HG03571 (cell line): ENCODE data around the gene WHRN.

Experiments
- ATAC-seq: cut with Tn5 transposase; IDR thresholded peaks from one replicate; pipeline ENCODE4 v1.9.1; 2021; ENCODE audit not compliant: unreplicated experiment

WHRN gene

DNA sequence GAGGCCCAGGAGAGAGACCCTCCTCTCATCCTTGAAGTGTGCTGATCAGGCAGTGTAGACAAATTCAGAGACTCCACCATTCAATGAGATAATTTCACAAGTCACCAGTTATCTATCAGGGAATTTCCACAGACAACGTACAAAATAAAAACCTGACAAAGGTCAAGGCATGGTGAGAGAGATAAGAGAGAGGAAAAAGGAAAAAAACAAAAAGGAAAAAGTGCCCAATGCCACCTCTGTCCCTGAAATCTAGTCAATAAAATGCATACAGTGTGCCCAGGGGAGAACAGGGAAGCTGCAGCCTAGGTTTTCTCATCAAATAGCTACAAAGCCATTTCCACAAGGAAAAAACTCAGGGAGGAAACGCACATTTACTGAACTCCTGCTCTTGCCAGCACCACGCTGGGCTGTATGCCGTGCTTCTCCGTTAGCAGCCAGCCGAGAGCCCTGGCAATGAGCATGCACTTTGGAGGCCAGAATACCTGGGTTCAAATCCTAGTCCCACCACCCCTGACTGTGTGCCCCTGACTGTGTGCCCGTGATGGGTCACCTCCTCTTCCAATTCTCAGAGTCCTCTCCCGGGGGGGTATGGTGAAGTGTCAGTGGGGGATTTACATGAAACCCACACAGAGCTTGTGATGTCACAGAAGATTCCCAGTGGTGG, 11.6 kb downstream of the WHRN start:
- ATAC-seq: no peak

DNA sequence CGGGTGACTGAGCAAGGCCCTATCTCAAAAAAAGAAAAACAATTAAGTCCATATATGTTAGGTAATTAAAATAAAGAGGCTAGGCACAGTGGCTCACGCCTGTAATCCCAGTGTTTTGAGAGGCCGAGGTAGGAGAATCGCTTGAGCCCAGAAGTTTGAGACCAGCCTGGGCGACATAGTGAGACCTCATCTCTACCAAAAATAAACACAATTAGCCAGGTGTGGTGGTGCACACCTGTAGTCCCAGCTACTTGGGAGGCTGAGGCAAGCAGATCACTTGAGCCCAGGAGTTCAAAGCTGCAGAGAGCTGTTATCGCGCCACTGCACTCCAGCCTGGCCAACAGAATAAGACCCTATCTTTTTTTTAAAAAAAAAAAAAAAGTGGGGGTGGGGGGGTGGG, 12.3 kb downstream of the WHRN start:
- no peak for ATAC-seq

GRCh38 chr9:114491430-114492003, 13.8 kb downstream of the WHRN start:
- ATAC-seq: no peak

- no peak for ATAC-seq
These were observed 15.3 kb downstream of the WHRN start for GRCh38 chr9:114489928-114490327.

DNA sequence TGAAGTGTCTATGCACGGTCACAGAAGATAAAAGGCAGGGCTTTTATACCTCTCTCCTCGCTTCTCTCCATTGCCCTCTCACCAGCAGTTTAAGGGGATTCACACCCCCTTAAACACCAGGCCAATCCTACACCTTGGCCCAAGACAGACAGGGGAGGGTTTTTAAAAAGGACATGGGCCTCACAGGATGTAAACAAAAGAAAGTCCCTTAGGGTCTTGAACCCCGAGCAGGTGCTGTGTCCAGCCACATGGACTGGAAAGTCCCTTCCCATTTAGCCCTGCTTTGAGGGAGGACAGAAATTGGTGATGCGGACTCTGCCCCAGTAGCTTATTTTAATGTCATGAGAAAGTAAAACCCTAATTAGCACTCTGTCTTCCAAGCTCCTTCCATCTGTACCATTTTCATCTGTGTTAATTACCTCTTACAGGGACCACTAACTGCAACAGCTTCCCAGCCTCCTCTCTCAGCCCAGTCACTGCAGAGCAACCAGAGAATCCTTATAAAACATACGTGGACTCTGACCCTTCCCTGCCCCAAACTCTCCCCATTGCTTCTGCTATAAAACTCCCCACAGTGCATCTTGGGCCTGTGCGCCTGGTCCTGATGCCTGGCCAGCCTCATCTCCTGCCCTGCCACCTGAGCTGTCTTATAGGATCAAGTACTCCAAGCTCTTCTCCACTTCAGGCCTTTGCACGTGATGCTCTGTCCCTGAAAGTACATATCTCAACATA, 16.7 kb downstream of the WHRN start:
- no peak for ATAC-seq

DNA sequence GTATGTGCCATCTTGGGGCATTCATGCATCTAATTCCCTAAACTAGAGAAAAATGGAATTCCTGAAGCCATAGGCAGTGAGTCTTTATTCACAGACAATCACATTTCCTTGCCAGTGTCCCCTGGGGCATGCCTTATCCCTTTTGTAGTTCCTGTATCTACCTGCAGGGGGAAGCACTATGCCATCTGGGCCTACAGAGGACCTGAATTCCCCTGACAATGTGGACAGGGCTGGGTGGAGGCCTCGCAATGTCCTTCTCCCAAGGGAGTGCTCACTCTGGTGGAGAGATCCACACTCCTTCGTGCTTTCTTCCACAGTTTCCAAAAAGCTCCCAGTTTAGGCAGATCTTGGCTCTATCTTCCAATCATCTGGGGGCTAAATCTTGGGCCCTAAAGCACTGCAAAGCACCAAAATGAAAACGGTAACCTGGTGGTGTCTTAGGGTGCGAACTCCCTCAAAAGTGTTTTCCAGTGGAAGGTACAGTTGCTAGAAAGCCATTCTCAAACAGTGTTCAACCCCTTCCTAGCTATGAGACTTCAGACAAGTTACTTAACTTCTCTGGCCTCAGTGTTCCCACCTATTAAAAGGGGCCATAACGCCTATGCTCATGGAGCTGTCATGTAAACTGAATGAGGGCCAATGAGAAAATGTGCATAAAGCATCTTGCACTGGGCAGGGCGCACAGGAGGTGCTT, 17.5 kb downstream of the WHRN start:
- ATAC-seq: peak; percentile 50

DNA sequence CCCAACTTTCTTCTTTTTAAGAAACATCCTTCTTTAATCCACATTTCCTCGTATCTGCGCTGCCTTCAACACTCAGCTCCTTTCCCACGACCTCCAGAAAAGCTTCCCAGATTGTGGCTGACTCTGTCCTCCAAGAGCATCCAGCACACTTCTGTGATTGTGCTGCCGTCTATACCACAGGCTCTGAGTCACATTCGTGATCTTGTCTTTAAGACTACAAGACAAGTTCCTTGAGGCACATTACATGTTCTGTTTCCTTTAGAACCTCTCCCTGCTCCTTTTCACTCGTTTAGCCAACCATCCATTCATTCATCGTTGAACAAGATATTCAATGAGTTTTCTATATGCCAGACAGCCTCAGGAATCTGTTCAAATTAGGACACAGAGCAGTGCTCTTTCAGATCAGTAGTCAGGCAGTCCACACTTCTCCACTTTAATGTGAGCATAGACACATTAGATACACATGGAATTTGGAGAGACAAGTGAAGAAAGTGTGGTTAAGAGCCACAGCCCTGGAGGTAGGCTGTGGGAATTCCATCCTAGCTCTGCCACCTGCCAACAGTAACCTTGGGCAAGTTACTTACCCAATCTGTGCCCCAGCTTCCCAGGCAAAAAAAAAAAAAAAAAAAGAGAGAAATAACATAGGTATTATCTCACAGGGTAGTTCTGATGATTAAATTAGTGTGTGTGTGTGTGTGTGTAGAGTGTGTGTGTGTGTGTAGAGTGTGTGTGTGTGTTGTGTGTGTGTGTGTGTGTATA, 18.9 kb downstream of the WHRN start:
- ATAC-seq: no peak

DNA sequence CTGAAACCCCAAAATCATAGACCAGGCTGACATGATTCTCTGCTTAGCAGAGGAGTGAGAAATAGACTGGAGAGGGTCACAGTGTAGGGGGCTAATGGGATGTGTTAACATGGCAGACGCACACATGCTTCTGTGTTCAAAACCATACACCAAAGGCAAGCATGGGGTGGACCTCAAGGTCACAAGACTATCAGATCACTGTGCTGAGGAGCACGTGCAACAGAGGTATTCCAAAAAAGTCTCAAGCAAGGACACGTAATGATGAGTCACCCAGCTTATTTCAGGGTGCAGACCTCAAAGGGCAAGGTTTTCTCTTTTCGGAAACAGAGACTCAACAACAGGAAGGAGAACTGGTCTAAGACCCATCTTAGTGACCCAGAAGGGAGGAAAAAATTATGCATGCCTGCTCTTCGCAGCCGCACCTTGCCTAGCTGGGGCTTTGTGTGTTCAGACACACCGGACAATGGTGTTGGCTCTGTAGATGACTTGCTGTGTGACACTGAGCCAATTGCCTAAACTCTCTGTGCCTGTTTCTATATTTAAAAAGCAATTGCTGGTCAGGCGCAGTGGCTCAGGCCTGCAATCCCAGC, 20.3 kb downstream of the WHRN start:
- peak; percentile 43 for ATAC-seq

- no peak for ATAC-seq
These were observed 20.9 kb downstream of the WHRN start for GRCh38 chr9:114484215-114484853.

DNA sequence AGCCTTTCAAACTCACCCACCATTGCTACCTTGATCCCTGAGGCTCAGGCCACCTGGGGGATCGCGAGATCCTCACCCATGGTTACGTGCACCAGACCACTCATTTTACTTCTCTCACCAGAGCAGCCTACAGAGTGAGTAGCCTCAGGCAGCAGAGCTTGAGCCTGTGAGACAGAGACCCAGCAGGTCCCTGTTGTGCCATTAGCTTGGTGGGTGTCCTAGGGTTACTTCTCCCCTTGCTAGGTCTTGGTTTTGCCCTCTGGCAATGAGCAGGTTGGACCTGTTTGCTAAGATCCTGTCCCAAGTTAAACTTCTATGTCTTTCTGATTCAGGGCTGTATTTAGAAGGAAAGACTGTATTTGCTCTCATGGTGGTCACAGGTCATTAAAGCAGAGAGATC, 21.8 kb downstream of the WHRN start:
- ATAC-seq: no peak

GRCh38 chr9:114482593-114482992, 22.7 kb downstream of the WHRN start:
- ATAC-seq: no peak

DNA sequence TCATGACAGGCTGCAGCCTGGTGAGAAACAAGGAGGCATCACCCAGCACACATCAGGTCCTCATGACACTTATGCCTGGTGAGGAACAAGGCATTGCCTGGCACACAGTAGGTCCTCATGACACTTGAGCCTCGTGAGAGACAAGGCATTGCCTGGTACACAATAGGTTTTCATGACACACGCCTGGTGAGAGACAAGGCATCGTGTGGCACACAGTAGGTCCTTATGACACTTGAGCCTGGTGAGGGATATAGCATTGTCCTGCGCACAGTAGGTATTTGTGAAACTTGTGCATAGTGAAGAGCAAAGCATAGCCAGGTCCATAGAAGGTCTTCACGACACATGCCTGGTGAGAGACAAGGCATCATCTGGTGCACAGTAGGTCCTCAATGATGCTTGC, 23.5 kb downstream of the WHRN start:
- ATAC-seq: no peak

GRCh38 chr9:114480746-114481435, 24.4 kb downstream of the WHRN start:
- no peak for ATAC-seq

DNA sequence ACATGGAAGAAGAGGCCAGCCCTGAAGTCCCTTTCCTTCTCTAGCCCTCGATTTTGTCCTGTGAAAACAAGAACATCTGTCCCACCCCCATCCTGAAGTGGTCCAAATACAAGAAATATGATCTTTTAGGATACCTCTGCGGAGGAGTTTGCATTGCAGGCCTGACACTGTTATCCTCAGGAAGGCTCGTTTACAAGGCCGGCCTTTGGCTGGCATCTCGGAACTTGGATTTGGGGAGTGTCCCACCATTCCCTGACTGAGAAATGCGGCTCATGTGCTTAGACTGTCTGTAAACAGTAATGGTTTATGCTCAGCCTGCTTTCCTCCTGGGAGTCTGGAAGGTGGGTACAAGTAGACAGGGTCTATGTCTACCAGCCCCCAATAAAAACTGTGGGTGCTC, 26.4 kb downstream of the WHRN start:
- no peak for ATAC-seq

DNA sequence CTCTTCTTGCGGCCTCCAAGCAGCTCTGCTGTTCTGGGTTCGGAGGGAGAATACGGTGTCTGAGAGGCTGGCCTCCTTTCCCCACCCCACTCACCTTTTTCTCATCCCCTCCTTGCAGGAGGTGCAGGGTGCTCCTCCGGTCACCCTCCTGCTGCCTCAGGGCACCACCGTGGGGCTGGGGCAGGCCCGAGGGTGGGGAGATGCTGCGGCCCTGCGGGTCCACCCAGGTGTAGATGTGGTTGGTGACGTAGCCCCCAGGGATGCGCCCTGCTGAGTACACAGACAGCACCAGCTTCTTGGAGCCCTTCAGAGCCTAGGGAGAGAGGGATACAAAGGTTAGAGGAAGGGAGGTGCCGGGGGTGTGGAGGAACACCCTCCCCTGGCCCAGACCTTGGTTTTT, 26.8 kb downstream of the WHRN start:
- ATAC-seq: no peak

DNA sequence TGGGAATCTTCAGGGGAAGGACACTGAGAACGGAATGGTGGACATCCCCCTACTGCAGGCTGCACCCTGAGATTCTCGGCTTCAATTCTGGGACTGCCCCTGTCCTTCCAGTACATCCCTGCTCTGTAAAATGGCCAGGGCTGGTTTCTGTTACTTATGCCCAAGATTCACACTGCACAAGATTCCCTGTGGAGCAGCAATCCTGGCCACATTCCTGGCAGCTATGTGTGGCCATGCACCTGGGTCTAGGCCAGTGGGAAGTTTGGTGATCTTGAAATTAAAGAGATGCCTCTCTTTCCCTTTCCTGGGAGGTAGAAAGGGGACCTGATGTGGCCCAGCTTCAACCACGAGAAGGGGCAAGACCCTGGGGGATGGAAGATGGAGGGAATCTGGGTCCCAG, 27.6 kb downstream of the WHRN start:
- ATAC-seq: no peak

DNA sequence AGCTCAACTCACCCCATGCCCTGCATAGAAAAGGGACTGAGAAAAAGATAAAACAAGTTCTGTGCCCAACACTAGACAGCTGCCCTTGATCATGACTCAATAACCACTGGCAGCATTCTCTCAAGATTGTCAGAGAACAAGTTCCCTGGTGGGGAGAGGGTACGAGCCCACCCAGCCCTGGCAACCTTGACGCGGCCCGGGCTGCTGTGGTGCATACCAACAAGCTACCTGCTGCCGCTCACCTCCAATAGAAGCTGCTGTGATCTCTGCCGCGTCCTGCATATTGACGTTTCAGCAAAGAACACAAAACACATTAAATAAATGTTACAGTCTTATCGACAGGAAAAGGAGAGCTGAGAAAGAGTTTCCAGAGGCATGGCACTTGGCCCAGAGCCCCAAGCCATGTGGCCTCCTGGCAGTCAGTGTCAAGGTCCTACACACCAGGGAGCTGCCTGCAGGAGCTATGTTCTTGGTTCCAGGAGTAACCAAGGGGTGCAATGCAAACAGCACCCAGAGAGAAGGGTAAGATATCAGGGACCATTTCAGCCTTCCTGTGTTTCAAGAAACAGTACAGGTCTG, 28.3 kb downstream of the WHRN start:
- no peak for ATAC-seq

GRCh38 chr9:114475412-114476135, 29.7 kb downstream of the WHRN start:
- ATAC-seq: no peak

- ATAC-seq: no peak
These were observed 30.8 kb downstream of the WHRN start for GRCh38 chr9:114474425-114474824.
